GM20431 (cell line): ENCODE measurements around the gene MGAT1.
"Not testable (repeated sequence)": the region's sequence is repeated elsewhere in the genome, so short reads cannot be mapped to it uniquely, and the experiment has no call there.

Experiments used
- in situ Hi-C: fragments of 300-500 bp; cut with MseI, MboI; formaldehyde crosslinking; loops from one replicate; pipeline ENCODE4 v1.15.0; 2020; ENCODE audit warnings: low sequenced_read_pairs; ENCODE audit not compliant: unreplicated experiment

MGAT1 gene

GRCh38 chr5:180802325-180803180 is at the start of gene MGAT1:
Gene MGAT1, minus strand, starts transcription at chr5:180802806. Its CDS starts 9,835 bp downstream, at chr5:180792971.
- in situ Hi-C loops = no loop called here

- in situ Hi-C loops = no loop called here
Observed at GRCh38 chr5:180850434-180851078, 48.0 kb upstream of the MGAT1 start.

DNA sequence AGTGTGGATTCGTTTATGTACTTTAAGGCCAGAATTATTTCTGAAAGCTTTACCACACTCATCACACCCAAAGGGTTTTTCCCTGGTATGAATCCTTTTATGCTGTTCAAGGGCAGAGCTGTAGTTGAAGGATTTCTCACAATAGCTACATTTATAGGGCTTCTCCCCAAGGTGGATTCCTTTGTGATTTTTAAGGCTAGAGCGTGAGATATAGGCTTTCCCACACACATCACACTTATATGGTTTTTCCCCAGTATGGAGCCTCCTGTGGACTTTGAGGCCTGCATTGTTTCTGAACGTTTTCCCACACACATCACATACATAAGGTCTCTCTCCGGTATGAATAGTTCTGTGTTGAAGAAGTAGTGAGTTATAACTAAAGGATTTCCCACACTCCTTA is 47.2 kb upstream of the MGAT1 start:
- in situ Hi-C loops = no loop called here

- in situ Hi-C loops = no loop called here
Observed at GRCh38 chr5:180848878-180849277, 46.3 kb upstream of the MGAT1 start.

DNA sequence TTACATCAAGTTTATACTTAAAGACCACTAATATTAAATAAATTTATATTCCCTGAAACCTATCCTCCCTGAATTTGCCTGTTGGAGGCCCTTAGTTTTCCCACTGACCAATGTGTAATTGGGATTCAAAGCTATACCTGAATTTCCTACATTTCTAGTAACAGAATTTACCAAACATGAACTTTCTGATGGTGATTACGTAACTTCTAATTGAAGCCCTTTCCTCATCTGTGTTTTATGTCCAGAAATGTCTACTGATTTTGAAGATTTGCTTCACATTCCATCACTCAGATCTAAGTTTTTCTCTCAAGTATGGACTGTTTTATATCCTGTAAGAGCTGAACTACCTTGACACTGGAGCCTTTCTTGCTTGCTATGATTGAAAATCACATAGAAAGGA is 45.7 kb upstream of the MGAT1 start:
- in situ Hi-C loops = no loop called here

DNA sequence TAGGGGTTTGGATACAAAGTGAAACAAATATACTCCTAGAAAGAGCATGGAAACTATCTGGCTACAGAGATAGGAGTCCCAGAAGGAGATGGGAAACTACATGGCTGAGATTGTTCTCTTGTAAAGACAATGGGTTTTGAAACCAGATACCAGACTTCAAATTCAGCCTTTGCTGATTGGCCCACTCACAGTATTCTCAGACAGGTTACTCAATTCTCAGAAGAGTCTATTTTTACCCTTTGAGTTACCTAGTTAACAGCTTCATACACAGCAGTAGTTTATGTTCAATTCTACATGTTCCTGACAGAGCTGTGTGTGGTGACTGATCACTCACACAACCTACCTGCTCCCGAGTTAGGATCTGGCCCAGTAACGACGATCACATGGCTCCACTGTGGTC is 44.4 kb upstream of the MGAT1 start:
- in situ Hi-C loops = no loop called here

GRCh38 chr5:180844858-180845257 is 42.3 kb upstream of the MGAT1 start:
- in situ Hi-C loops = no loop called here

GRCh38 chr5:180844432-180844831 is 41.8 kb upstream of the MGAT1 start:
- in situ Hi-C loops = no loop called here

DNA sequence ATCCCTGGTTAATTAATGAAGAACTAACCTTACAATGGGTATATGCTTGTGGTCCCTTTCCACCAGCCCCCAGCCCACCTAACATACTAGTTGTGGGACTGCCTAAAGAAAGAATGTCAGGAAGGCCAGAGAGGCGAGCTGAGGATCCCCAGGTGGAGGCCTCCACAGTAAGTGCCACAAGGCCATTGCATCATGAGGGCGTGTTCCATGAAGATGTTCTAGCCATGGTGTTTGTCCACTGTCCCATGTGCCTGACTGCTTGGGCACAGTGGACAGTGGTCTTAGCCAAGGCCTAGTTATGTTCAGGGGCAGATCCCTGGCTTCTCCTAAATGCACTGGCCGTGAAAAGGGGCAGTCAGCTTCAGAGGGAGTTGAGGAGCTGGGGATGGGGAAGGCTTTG is 37.3 kb upstream of the MGAT1 start:
- in situ Hi-C loops = no loop called here

- in situ Hi-C loops = no loop called here
Observed at GRCh38 chr5:180839227-180839626, 36.6 kb upstream of the MGAT1 start.

- in situ Hi-C loops = no loop called here
Observed at GRCh38 chr5:180837478-180837877, 34.9 kb upstream of the MGAT1 start.

DNA sequence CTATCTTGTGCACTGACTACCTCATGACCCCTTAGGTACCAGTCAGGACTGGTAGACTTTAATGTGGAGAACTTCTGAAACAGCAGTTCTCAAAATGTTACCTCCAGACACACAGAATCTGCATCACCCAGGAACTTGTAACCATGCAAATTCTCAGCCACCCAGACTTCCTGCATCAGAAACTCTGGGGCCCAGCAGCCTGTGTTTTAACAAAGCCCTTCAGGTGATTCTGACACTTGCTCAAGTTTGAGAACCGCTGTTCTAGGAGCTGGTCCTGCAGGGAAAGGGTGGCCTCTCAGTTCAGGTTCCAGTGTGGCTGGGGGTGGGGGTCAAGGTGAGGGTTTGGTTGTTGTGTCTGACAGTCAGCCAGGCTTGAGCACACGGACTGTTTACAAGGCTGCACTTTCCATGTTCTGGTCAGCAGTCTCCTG is 30.0 kb upstream of the MGAT1 start:
- in situ Hi-C loops = no loop called here

GRCh38 chr5:180831139-180832093 is 28.8 kb upstream of the MGAT1 start:
- in situ Hi-C loops = no loop called here

- in situ Hi-C loops = no loop called here
Observed at GRCh38 chr5:180830253-180831138, 27.9 kb upstream of the MGAT1 start.

DNA sequence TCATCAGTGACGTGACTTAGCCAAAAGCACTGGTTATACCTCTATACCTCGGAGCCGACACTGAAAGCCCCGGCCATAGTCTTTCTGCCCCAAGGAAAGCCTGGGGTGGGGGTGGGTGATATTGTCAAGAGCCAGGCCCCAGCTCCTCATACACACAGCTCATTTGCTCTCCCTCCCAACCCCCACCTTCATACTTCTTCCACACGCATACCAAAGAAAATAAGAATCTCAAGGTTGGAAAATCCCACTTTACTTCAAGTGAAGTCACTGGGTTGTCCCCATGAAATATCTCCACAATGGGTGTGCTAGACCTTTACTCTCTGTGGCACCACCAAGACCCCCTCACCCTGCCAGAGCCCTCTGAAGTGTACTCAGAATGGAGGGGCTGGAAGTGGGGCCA is 27.1 kb upstream of the MGAT1 start:
- in situ Hi-C loops = no loop called here

DNA sequence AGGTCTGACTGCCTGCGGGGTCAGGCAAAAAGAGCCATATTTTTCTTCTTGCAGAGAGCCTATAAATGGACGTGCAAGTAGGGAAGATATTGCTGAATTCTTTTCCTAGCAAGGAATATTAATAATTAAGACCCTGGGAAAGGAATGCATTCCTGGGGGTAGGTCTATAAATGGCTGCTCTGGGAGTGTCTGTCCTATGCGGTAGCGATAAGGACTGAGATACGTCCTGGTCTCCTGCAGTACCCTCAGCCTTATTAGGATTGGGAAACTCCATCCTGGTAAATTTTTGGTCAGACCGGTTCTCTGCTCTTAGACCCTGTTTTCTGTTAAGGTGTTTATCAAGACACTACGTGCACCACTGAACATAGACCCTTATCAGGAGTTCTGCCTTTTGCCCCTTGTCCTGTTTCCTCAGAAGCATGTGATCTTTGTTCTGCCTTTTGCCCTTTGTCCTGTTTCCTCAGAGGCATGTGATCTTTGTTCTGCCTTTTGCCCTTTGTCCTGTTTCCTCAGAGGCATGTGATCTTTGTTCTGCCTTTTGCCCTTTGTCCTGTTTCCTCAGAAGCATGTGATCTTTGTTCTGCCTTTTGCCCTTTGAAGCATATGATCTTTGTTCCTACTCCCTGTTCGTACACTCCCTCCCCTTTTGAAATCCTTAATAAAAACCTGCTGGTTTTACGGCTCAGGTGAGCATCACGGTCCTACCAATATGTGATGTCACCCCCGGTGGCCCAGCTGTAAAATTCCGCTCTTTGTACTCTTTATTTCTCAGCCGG is 26.3 kb upstream of the MGAT1 start:
- in situ Hi-C loops = not testable (repeated sequence)

GRCh38 chr5:180827374-180827773 is 24.8 kb upstream of the MGAT1 start:
- in situ Hi-C loops = not testable (repeated sequence)

GRCh38 chr5:180825768-180826525 is 23.3 kb upstream of the MGAT1 start:
- in situ Hi-C loops = no loop called here
